Suppressor macrophage treated with lipopolysaccharide for 4 hours (primary cell): ENCODE results near the gene KANSL1L.

Source experiments
- DNase-seq: peaks from one replicate; pipeline ENCODE4 v3.0.0-alpha.2; 2020

The KANSL1L gene

GRCh38 chr2:210072493-210072892, 98.7 kb downstream of the KANSL1L start:
- no peak for DNase-seq

- no peak for DNase-seq
Observed at GRCh38 chr2:210063306-210063705, 107.9 kb downstream of the KANSL1L start.

- DNase-seq: no peak
Observed at GRCh38 chr2:210055825-210056224, 115.4 kb downstream of the KANSL1L start.

GRCh38 chr2:210054696-210055095, 116.5 kb downstream of the KANSL1L start:
- no peak for DNase-seq

GRCh38 chr2:210050885-210051284, 120.3 kb downstream of the KANSL1L start:
- no peak for DNase-seq

- DNase-seq: no peak
Observed at GRCh38 chr2:210049831-210050230, 121.4 kb downstream of the KANSL1L start.

- peak; percentile 56 for DNase-seq
Observed at GRCh38 chr2:210046851-210047500, 124.2 kb downstream of the KANSL1L start.

- no peak for DNase-seq
Observed at GRCh38 chr2:210038078-210038477, 133.1 kb downstream of the KANSL1L start.

- no peak for DNase-seq
Observed at GRCh38 chr2:210035679-210036078, 135.5 kb downstream of the KANSL1L start.

- DNase-seq: no peak
Observed at GRCh38 chr2:210034087-210034683, 137.0 kb downstream of the KANSL1L start.

- no peak for DNase-seq
Observed at GRCh38 chr2:210028178-210028577, 143.0 kb downstream of the KANSL1L start.

GRCh38 chr2:210027608-210028007, 143.6 kb downstream of the KANSL1L start:
- no peak for DNase-seq

GRCh38 chr2:210022824-210023223, 148.4 kb downstream of the KANSL1L start:
- no peak for DNase-seq

- DNase-seq: no peak
Observed at GRCh38 chr2:210020138-210020537, 151.1 kb downstream of the KANSL1L start.

GRCh38 chr2:210009896-210010295, 161.3 kb downstream of the KANSL1L start:
- DNase-seq: no peak

- no peak for DNase-seq
Observed at GRCh38 chr2:210009126-210009525, 162.1 kb downstream of the KANSL1L start.

- DNase-seq: peak; percentile 92
Observed at GRCh38 chr2:210007895-210008294, 163.3 kb downstream of the KANSL1L start.

GRCh38 chr2:210004881-210005280, 166.3 kb downstream of the KANSL1L start:
- peak; percentile 78 for DNase-seq

- peak; percentile 73 for DNase-seq
Observed at GRCh38 chr2:210003359-210003758, 167.8 kb downstream of the KANSL1L start.

- peak; percentile 98 for DNase-seq
Observed at GRCh38 chr2:210002158-210003157, 168.8 kb downstream of the KANSL1L start, which contains the start of gene RPE. TSS of gene RPE (plus strand) at chr2:210002638. CDS start at chr2:210002662, 24 bp downstream.

- DNase-seq: no peak
Observed at GRCh38 chr2:210000464-210001324, 170.5 kb downstream of the KANSL1L start.

GRCh38 chr2:209998596-209998995, 172.6 kb downstream of the KANSL1L start:
- DNase-seq: no peak
